Stomach (tissue), 9 donors: Measurements from ENCODE around the gene LCA5. TPM values are rescaled to one million over a fixed set of nuclear protein-coding genes. Genes with fewer than 3 reads are reported as not detected.

ENCODE experiments used
- DNase-seq, 2 donors: peaks; one replicate each; pipeline versions ENCODE4 v3.0.0 to v3.0.0-alpha.2; 2013 to 2019
- H3K27ac ChIP-seq, 5 donors: fragments of 200-600 bp in 4 of 5; sonication (generic) in 4 of 5; one replicate each; pipeline ENCODE4 v1.5.1; 2013 to 2019; ENCODE audit warnings: mild to moderate bottlenecking in 1 of 5, moderate library complexity in 1 of 5
- H3K27me3 ChIP-seq, 3 donors: fragments of 200-600 bp; sonication (generic); one replicate each; pipeline ENCODE4 v1.5.1; 2017 to 2019; ENCODE audit warnings: mixed run types in 1 of 3
- H3K36me3 ChIP-seq, 4 donors: fragments of 200-600 bp; sonication (generic); 1 replicate in 3 of 4; 2 replicates in 1 of 4; pipeline ENCODE4 v1.5.1; 2016 to 2019
- H3K4me1 ChIP-seq, 4 donors: fragments of 200-600 bp; sonication (generic); one replicate each; pipeline ENCODE4 v1.5.1; 2016 to 2019
- H3K4me3 ChIP-seq, 4 donors: fragments of 200-600 bp; sonication (generic) in 3 of 4; one replicate each; pipeline ENCODE4 v1.5.1; 2016 to 2019; ENCODE audit warnings: mild to moderate bottlenecking in 1 of 4
- H3K9me3 ChIP-seq, 4 donors: fragments of 200-600 bp; sonication (generic); one replicate each; pipeline ENCODE4 v1.5.1; 2016 to 2019
- CTCF ChIP-seq, 7 experiments: fragments of 450-650 bp in 4 of 7; fragments of 200-600 bp in 3 of 7; sonication (generic) in 3 of 7; IDR thresholded peaks; one replicate each; pipeline ENCODE4 v1.5.1; 2016 to 2019; ENCODE audit warnings: antibody characterized with exemption in 7 of 7, control low read depth in 2 of 7, mild to moderate bottlenecking in 1 of 7
- EP300 ChIP-seq: sonication (generic); formaldehyde crosslinking; IDR thresholded peaks from one replicate; pipeline ENCODE4 v1.6.1; 2017; ENCODE audit warnings: antibody characterized with exemption
- POLR2A ChIP-seq, 4 donors: fragments of 450-650 bp; IDR thresholded peaks; one replicate each; pipeline ENCODE4 v1.6.1; 2016; ENCODE audit warnings: antibody characterized with exemption in 4 of 4, control low read depth in 2 of 4, mild to moderate bottlenecking in 1 of 4, moderate library complexity in 1 of 4
- POLR2AphosphoS5 ChIP-seq, 3 donors: sonication (generic); formaldehyde crosslinking; IDR thresholded peaks; one replicate each; pipeline ENCODE4 v1.6.1; 2016; ENCODE audit warnings: antibody characterized with exemption in 3 of 3
- WGBS, 5 donors: extraction: QIAGEN DNeasy Blood & Tissue Kit in 3 of 5; methylation state at CpG; one replicate each; pipeline versions ENCODE4 v1.1.5 to v1.1.7; 2013 to 2018; 5-methylcytosine and 5-hydroxymethylcytosine counted together
- intact Hi-C: fragments of 100-400 bp; cut with DNase I; formaldehyde crosslinking; loops from one replicate; pipeline ENCODE4 v1.15.1; 2023; ENCODE audit warnings: low total_unique reads
- polyA plus RNA-seq, 3 donors: library from polyadenylated mRNA; stranded (reverse); fragments of 200-250 nt; gene quantifications; one replicate each; pipeline ENCODE4 v1.2.3, GENCODE V29; 2013
- total RNA-seq, 5 donors: library from RNA; depleted of rRNA; stranded (reverse); fragments of >200 nt; gene quantifications; one replicate each; pipeline versions ENCODE4 v1.1.0 to v1.2.3, GENCODE V29; 2014 to 2016
- donor health status: healthy with polysubstance abuse.
- donor health status: Bipolar disorder and iron deficiency.
- donor health status: healthy.

Gene LCA5
- total and polyA plus RNA-seq, 8 donors: under 0.01 to 9.5 (median 1.3) TPM; not detected in 1

GRCh38 chr6:79498842-79499241, 38.4 kb downstream of the LCA5 start:
- Histone ChIP-seq H3K4me1 (no peaks in the 10 kb centered on the region), H3K9me3 (no peaks in the 10 kb centered on the region), H3K4me3 (no peak overlapping the region), H3K27ac (no peak overlapping the region), H3K27me3 (no peaks in the 10 kb centered on the region), H3K36me3 (no peaks in the 10 kb centered on the region)
- DNase-seq: no peak
- TF ChIP-seq CTCF (IDR thresholded peaks at IDR 0.05): no peak
- TF ChIP-seq POLR2AphosphoS5 (IDR thresholded peaks at IDR 0.05): no peak
- TF ChIP-seq POLR2A (IDR thresholded peaks at IDR 0.05): no peak
- no peak for TF ChIP-seq EP300
- intact Hi-C loops: no loop called here
- 63 to 83% (median 72%) methylated on average over 1 of the region's 1 CpG for WGBS, 5 donors

GRCh38 chr6:79495246-79495645, 42.0 kb downstream of the LCA5 start:
- no peak for TF ChIP-seq CTCF (IDR thresholded peaks at IDR 0.05)
- TF ChIP-seq POLR2A (IDR thresholded peaks at IDR 0.05): no peak
- no peak for TF ChIP-seq EP300
- no peak for TF ChIP-seq POLR2AphosphoS5 (IDR thresholded peaks at IDR 0.05)
- H3K27ac ChIP-seq: no peak overlapping the region
- WGBS, 5 donors: 88 to 97% (median 93%) methylated on average over 10 of the region's 10 CpGs

GRCh38 chr6:79494841-79495240, 42.4 kb downstream of the LCA5 start:
- TF ChIP-seq POLR2A (IDR thresholded peaks at IDR 0.05): no peak
- no peak for TF ChIP-seq CTCF (IDR thresholded peaks at IDR 0.05)
- TF ChIP-seq POLR2AphosphoS5 (IDR thresholded peaks at IDR 0.05): no peak
- no peak for TF ChIP-seq EP300
- DNase-seq: no peak
- intact Hi-C loops: no loop called here
- Histone ChIP-seq H3K27ac (no peak overlapping the region), H3K36me3 (peaks cover 0 to 15% (median 4%) of the 10 kb centered on the region in 4 donors), H3K4me3 (no peak overlapping the region), H3K9me3 (no peaks in the 10 kb centered on the region), H3K27me3 (no peaks in the 10 kb centered on the region), H3K4me1 (no peaks in the 10 kb centered on the region)
- WGBS, 5 donors: 69 to 81% (median 75%) methylated on average over 5 of the region's 5 CpGs

More at GRCh38 chr6:79495246-79495645, 42.0 kb downstream of the LCA5 start:
- H3K36me3 ChIP-seq: peaks cover 0 to 15% (median 4%) of the 10 kb centered on the region in 4 donors
- H3K4me3 ChIP-seq: no peak overlapping the region
- intact Hi-C loops: no loop called here
- no peak for DNase-seq
- H3K9me3 ChIP-seq: no peaks in the 10 kb centered on the region
- H3K27me3 ChIP-seq: no peaks in the 10 kb centered on the region
- no peaks in the 10 kb centered on the region for H3K4me1 ChIP-seq

- Histone ChIP-seq H3K4me3 (no peak overlapping the region), H3K27ac (no peak overlapping the region), H3K9me3 (no peaks in the 10 kb centered on the region), H3K4me1 (peaks cover 0 to 4% (median under 1%) of the 10 kb centered on the region in 4 donors), H3K36me3 (no peaks in the 10 kb centered on the region), H3K27me3 (no peaks in the 10 kb centered on the region)
- intact Hi-C loops: no loop called here
- TF ChIP-seq EP300: no peak
- no peak for TF ChIP-seq POLR2A (IDR thresholded peaks at IDR 0.05)
- no peak for TF ChIP-seq CTCF (IDR thresholded peaks at IDR 0.05)
- DNase-seq: no peak
These were observed 66.5 kb downstream of the LCA5 start for GRCh38 chr6:79470728-79471127.
